HG02870 (cell line): ENCODE data around the gene ATAD5.
"Not testable (repeated sequence)": the region's sequence is repeated elsewhere in the genome, so short reads cannot be mapped to it uniquely, and the experiment has no call there.

Source experiments
- ATAC-seq: cut with Tn5 transposase; IDR thresholded peaks from one replicate; pipeline ENCODE4 v1.9.1; 2021; ENCODE audit warnings: mild to moderate bottlenecking, moderate library complexity; ENCODE audit not compliant: unreplicated experiment

ATAD5 gene

GRCh38 chr17:30821871-30822723 lies 9.7 kb upstream of the ATAD5 start:
- ATAC-seq, result no peak

GRCh38 chr17:30822919-30823318 lies 8.8 kb upstream of the ATAD5 start:
- ATAC-seq, result not testable (repeated sequence)

GRCh38 chr17:30823421-30823820 lies 8.3 kb upstream of the ATAD5 start:
- ATAC-seq, result no peak

GRCh38 chr17:30824002-30824355 lies 7.8 kb upstream of the ATAD5 start:
- ATAC-seq, result no peak

- ATAC-seq, result peak; percentile 86
Measured at GRCh38 chr17:30824356-30825145, 7.2 kb upstream of the ATAD5 start, which contains the start of gene CRLF3. Gene CRLF3, minus strand, starts transcription at chr17:30824692. Its CDS starts 41 bp downstream, at chr17:30824651.

DNA sequence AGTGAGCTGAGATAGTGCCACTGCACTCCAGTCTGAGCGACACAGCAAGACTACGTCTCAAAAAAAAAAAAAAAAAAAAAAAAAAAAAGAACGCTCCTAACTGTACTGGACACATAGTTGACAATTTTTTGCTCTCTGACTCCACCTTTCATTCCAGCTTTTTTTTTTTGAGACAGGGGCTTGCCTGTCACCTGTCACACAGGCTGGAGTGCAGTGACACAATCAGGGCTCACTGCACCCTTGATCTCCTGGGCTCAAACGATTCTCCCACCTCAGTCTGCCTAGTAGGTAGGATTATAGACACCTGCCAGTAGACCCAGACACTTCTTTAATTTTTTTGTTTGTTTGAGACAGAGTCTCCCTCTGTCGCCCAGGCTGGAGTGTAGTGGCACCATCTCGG lies 4.7 kb upstream of the ATAD5 start:
- ATAC-seq, result no peak

GRCh38 chr17:30829022-30829421 lies 2.7 kb upstream of the ATAD5 start:
- ATAC-seq, result no peak

DNA sequence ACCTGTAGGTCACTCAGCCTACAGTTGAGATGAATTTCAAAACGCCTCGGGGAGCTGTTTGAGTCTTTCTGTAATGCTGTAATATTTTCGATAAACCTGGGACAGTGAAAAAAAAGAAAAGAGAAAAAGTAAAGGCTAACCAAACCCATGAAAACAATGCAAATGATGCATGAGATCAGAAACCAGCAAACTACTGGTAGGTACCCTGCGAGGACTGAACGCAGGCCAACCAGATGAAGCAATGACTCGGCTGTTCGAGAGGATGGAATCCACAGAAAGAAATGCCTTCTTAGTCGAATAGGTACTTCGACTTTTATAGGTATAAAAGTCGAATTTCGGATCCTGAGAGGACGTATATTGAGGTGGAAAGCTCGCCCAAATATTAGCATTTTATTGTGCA lies 509 bp upstream of the ATAD5 start:
- no peak for ATAC-seq

GRCh38 chr17:30832438-30833124 lies 815 bp downstream of the ATAD5 start:
- no peak for ATAC-seq

GRCh38 chr17:30838202-30838807 lies 6.5 kb downstream of the ATAD5 start:
- ATAC-seq, result no peak

DNA sequence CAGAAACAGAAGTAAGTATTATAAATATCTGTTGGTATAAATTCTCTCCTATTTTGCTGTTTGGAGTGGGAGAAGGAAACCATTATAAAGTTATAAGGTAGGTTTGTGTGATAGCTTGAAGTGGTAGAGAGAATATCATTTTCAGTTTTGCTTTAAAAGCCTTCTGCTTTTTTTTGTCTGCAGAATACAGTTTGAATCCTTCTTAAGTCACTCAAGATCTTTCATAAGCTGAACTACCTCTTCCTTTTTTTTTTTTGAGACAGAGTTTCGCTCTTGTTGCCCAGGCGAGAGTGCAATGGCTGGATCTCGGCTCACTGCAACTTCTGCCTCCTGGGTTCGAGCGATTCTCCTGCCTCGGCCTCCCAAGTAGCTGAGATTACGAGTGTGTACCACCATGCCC lies 9.0 kb downstream of the ATAD5 start:
- no peak for ATAC-seq

GRCh38 chr17:30848021-30848420 lies 16.3 kb downstream of the ATAD5 start:
- no peak for ATAC-seq

DNA sequence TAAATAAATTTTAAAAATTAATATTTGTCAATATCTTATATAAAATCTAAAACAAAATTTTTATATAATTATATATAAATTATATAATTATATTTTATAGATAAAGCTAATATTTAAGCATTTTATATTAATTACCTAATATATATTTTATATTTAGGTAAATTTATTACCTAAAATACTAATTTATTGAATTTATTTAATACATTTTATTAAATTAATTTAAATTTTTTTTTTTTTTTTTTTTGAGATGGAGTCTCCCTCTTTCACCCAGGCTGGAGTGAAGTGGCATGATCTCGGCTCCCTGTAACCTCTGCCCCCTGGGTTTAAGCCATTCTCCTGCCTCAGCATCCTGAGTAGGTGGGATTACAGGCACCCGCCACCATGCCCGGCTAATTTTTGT lies 22.4 kb downstream of the ATAD5 start:
- ATAC-seq, result no peak

- no peak for ATAC-seq
Measured at GRCh38 chr17:30858556-30859250, 26.9 kb downstream of the ATAD5 start.

DNA sequence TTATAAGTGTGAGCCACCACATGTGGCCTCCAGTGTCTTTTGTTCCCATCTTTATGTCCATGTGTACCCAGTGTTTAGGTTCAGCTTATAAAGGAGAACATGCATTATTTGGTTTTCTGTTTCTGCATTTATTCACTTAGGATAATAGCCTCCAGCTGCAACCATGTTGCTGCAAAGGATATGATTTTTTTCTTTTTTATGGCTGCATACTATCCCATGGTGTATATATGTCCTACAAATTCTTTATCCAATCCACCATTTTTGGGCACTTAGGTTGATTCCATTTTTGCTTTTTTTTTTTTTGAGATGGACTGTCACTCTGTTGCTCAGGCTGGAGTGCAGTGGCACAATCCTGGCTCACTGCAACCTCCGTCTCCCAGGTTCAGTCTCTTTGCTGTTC lies 32.9 kb downstream of the ATAD5 start:
- no peak for ATAC-seq

DNA sequence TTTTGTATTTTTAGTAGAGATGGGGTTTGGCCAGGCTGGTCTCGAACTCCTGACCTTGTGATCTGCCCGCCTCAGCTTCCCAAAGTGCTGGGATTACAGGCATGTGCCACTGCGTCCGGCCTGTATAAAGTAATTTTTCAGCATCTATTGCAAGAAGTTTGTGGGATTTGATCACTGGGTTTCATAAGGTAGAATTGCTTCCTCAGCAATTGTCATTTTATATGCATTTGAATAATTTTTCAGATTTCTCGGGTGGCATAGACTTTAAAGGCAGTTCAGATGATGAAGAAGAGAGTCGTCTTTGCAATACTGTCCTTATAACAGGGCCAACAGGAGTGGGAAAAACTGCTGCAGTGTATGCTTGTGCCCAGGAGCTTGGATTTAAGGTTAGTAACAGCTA lies 37.2 kb downstream of the ATAD5 start:
- no peak for ATAC-seq

DNA sequence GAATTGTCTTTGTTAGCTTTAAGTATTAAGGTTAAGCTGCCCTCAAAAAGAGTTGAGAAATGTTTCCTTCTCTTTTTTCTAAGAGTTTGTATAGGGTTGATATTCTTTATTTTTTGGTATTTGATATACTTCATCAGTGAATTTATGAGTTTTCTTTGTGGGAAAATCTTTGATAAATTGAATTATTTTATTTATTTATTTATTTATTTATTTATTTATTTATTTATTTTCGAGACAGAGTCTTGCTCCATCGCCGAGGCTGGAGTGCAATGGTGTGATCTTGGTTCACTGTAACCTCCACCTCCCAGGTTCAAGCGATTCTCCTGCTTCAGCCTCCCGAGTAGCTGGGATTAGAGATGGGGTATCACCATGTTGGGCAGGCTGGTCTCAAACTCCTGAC lies 54.4 kb downstream of the ATAD5 start:
- no peak for ATAC-seq

GRCh38 chr17:30894236-30894635 lies 62.5 kb downstream of the ATAD5 start:
- ATAC-seq, result no peak

GRCh38 chr17:30897311-30897710 lies 65.5 kb downstream of the ATAD5 start:
- ATAC-seq, result no peak

DNA sequence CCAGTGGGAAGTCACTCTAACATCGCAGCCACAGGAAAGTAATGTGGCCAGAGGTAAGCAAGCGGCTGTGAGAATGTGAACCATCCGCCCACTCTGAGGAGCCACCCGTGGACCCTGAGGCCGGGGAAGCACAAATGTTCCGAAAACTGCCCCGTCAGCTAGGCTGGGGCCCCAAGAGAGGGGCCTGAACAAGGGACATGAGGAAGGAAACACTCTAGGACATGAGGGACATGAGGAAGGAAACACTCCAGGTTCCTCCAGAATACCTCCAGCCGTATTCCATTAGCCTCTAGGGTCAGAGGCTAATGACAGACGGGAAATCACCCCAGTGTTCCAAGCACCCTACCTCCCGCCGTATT lies 74.0 kb downstream of the ATAD5 start:
- ATAC-seq, result no peak
